OCI-LY7 (cell line): Measurements from ENCODE around the gene NEAT1.

Experiments
- CTCF ChIP-seq: fragments of 200-600 bp; sonication (generic); conservative IDR thresholded peaks from 2 replicates; pipeline ENCODE4 v1.5.1; 2014; ENCODE audit warnings: mild to moderate bottlenecking, antibody characterized with exemption, low read length, moderate library complexity, mixed read lengths
- EZH2phosphoT487 ChIP-seq: fragments of 200-600 bp; sonication (generic); IDR thresholded peaks from 2 replicates; pipeline ENCODE4 v1.6.1; 2018; ENCODE audit warnings: low read depth, borderline replicate concordance, mild to moderate bottlenecking, mixed run types, antibody characterized with exemption, low read length, moderate library complexity, mixed read lengths

- peak; percentile 97 for TF ChIP-seq CTCF
- no peak for TF ChIP-seq EZH2phosphoT487
These were observed 6.2 kb upstream of the NEAT1 start for GRCh38 chr11:65416341-65416824.
